ENCODE data around the gene SPN. TPM values are rescaled to one million over a fixed set of nuclear protein-coding genes. Genes with fewer than 3 reads are reported as not detected.
"Not testable (repeated sequence)": the region's sequence is repeated elsewhere in the genome, so short reads cannot be mapped to it uniquely, and the experiment has no call there.

Gene SPN
- total RNA-seq, 1 donor from 2014 or later: 10.3 TPM

GRCh38 chr16:29701214-29701555, 38.1 kb downstream of the SPN start:
- Histone ChIP-seq H3K36me3 (no peaks in the 10 kb centered on the region), H3K27me3 (no peaks in the 10 kb centered on the region), H3K4me3 (no peak overlapping the region), H3K4me1 (peaks cover 0 to 3% of the 10 kb centered on the region in 2 donors), H3K27ac (no peak overlapping the region), H3K9me3 (no peaks in the 10 kb centered on the region)
- DNase-seq (ENCODE audit: low spot score in 2 of 2): no peak
- intact Hi-C loops (cut with DNase I): no loop called here
- TF ChIP-seq CTCF (IDR thresholded peaks at IDR 0.05): no peak

- H3K36me3 ChIP-seq: no peaks in the 10 kb centered on the region
- DNase-seq (ENCODE audit: low spot score in 2 of 2): no peak
- no peaks in the 10 kb centered on the region for H3K9me3 ChIP-seq
- TF ChIP-seq CTCF (IDR thresholded peaks at IDR 0.05): no peak
- H3K27ac ChIP-seq: no peak overlapping the region
- no peaks in the 10 kb centered on the region for H3K27me3 ChIP-seq
- H3K4me1 ChIP-seq: peaks cover 0 to 3% of the 10 kb centered on the region in 2 donors
- no peak overlapping the region for H3K4me3 ChIP-seq
- intact Hi-C loops (cut with DNase I): no loop called here
Measured at GRCh38 chr16:29702269-29702668, 39.2 kb downstream of the SPN start.

GRCh38 chr16:29705030-29705429, 42.0 kb downstream of the SPN start:
- Histone ChIP-seq H3K36me3 (no peaks in the 10 kb centered on the region), H3K4me1 (peaks cover 0 to 3% of the 10 kb centered on the region in 2 donors), H3K4me3 (no peak overlapping the region), H3K27ac (no peak overlapping the region), H3K9me3 (no peaks in the 10 kb centered on the region), H3K27me3 (no peaks in the 10 kb centered on the region)
- no peak for TF ChIP-seq CTCF (IDR thresholded peaks at IDR 0.05)
- intact Hi-C loops (cut with DNase I): no loop called here
- DNase-seq (ENCODE audit: low spot score in 2 of 2): no peak

GRCh38 chr16:29707160-29707559, 44.1 kb downstream of the SPN start:
- H3K9me3 ChIP-seq; intact Hi-C loops (cut with DNase I); H3K36me3 ChIP-seq; H3K4me1 ChIP-seq; H3K4me3 ChIP-seq; DNase-seq (ENCODE audit: low spot score in 2 of 2); H3K27me3 ChIP-seq; H3K27ac ChIP-seq: not testable (repeated sequence)

- Histone ChIP-seq H3K9me3 (no peaks in the 10 kb centered on the region), H3K36me3 (no peaks in the 10 kb centered on the region), H3K4me3 (no peak overlapping the region), H3K27ac (no peak overlapping the region), H3K4me1 (no peaks in the 10 kb centered on the region), H3K27me3 (no peaks in the 10 kb centered on the region)
- intact Hi-C loops (cut with DNase I): loop anchor here (1.0 kb wide), 1 partner anchor 107 kb away; the partner anchor contains the start of gene PAGR1
- DNase-seq (ENCODE audit: low spot score in 2 of 2): no peak
- TF ChIP-seq CTCF (IDR thresholded peaks at IDR 0.05): no peak
Measured at GRCh38 chr16:29708917-29709600, 46.0 kb downstream of the SPN start.

- not testable (repeated sequence) for H3K4me1 ChIP-seq; DNase-seq (ENCODE audit: low spot score in 2 of 2); H3K27ac ChIP-seq; H3K27me3 ChIP-seq; H3K4me3 ChIP-seq; H3K9me3 ChIP-seq; H3K36me3 ChIP-seq
- intact Hi-C loops (cut with DNase I): loop anchor here (1.0 kb wide), 1 partner anchor 107 kb away; the partner anchor contains the start of gene PAGR1
Measured at GRCh38 chr16:29709657-29710056, 46.6 kb downstream of the SPN start.

All from ascending aorta (tissue), 2 donors.